Stimulated activated CD8-positive, alpha-beta memory T cell treated with anti-CD3 and anti-CD28 coated beads, Interleukin-2, amount 100 ng/mL, for 1 hour (primary cell): ENCODE data around the gene RPL7A.
A peak's percentile ranks its signal among the peaks of the same experiment; 100 is the strongest.
"Not testable (repeated sequence)": the region's sequence is repeated elsewhere in the genome, so short reads cannot be mapped to it uniquely, and the experiment has no call there.

ENCODE experiments used
- DNase-seq, 2 donors: peaks; one replicate each; pipeline ENCODE4 v3.0.0-alpha.2; 2020; ENCODE audit warnings: low read depth in 2 of 2

RPL7A gene

GRCh38 chr9:133368249-133368881, 20.3 kb downstream of the RPL7A start:
- no peak for DNase-seq

GRCh38 chr9:133369422-133369821, 21.4 kb downstream of the RPL7A start:
- DNase-seq, result no peak

DNA sequence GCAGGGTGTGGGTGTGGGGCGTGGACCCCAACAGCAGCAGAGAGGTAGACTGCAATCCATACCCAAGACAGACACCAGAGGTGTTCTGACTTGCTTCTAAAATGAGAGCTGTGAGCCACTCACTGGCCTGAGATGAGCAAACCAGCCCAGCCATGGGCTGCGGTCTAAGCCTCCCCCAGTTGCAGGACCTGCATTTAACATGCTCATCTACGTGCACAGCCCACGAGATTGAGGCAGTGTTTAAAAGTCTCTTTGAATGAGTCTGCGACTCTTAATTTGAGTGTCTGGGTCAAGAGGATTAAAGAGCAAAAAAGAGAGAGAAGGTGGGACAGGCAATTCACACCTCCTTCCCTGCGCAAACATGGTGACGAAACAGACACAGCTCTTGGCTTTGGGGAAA, 21.9 kb downstream of the RPL7A start:
- DNase-seq, result no peak

DNA sequence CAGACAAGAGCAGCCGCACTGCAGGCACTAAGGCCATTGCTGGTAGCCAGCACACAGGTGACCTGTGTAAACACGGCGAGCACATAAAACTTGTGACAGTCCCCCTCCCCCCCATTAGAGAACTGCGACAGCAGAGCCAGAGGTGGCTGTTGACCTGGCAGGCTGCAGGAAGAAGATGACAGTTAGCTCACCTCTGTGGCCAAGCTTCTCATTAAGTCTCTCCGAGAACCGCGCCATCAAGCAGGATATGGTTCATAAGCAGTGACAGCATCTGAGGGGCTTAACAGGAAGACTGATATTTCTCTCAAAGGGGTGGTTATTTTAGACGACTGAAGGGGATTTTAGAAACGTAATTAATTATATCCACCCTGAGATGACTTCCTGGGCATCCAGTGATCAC, 22.7 kb downstream of the RPL7A start:
- DNase-seq, result no peak

GRCh38 chr9:133371261-133371711, 23.3 kb downstream of the RPL7A start:
- DNase-seq, result peak; percentile 34 to 38

DNA sequence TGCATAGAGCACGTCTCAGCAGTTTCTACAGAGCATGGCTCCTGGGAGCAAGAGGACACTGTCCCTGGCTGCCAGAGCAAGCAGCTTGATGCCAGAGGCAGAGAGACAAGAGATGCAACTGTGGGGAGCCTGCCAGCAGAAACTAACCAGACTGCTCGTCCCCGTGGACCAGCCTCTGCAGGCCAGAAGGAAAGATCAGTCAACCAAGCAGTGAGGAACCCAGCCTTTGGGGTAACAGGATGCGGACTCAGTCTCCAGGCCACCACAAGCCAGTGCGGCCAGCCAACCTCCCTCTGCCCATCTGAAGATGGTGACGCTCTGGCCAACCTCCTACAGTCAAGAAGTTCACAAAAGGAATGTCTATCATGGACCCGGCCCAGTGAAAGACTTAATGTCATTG, 24.1 kb downstream of the RPL7A start:
- DNase-seq, result no peak

DNA sequence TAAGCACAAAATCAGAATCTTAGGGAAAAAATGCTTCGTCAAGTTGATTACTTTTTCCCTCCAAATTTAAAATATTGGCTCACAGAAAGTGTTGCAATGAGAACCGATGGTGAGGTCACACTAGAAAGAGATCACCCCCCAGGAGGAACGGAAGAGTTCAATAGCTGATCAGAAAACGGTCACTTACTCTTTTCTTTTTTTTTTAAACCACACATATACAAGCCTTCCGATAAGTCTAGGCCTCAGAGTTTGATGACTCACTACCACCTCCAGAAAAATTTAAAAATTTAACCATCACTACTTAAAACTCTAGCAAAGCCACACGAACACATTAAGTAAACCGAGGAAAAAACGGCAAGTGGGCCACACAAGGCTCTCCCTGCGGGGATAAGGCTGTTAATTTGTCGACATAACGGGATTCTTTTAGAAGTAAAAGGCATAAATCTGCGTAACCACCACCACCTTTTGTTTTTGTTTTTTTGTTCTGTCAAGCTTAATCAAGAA, 26.6 kb downstream of the RPL7A start:
- DNase-seq, result no peak

GRCh38 chr9:133375116-133375723, 27.2 kb downstream of the RPL7A start:
- DNase-seq, result no peak

DNA sequence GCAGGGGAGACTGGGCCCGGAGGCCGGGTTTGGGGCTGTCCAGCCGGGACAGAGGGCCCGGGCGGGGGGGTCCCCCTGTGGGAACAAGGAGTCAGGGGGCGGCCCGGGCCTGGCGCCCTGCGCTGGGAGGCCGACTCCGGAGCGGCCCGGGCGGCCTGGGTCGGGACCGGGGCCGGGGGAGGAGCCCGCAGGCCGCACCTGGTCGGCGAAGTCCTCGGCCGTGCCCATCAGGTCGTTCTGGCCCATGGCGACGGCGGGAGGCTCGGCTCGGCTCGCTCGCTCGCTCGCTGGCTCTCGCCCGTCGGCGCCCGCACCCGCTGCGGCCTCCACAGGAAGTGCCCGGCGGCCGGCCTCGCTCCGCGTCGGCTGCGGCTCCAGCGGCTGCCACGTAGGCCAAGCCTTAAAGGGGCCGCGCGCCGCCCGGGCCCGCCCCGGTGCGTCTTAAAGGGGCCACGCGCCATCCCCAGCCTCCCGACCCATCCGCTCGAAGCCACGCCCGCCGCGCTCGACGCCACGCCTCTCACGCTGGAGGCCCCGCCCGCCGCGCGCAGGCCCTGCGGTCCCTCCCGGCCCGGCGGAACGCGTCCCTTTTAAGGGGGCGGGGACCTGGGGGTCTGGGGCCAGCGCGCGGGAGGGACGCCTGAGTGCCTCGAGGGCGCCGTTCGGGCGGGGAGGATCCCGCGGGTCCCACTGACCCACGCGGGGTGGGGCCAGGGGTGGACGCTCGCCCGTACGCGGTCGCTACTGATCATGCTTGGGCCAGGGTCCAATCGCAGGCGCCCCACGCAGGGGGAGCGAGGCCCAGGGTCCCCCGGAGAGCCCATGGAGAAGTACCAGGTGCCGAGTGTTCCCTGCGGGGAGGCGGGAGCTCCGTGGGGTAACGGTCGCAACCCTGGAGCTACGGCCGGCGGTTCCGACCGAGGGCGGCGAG, 28.0 kb downstream of the RPL7A start, which contains the start of the genes STKLD1 and SURF4:
STKLD1 (plus strand) TSS at position 643 of the 931 bp plus-strand sequence; CDS start at position 751, 108 bp downstream.
SURF4 (minus strand) TSS at position 337 of the 931 bp plus-strand sequence; CDS start at position 246, 91 bp downstream.
- peak; percentile 89 to 92 for DNase-seq

GRCh38 chr9:133377280-133377679, 29.3 kb downstream of the RPL7A start:
- not testable (repeated sequence) for DNase-seq

GRCh38 chr9:133377721-133378216, 29.8 kb downstream of the RPL7A start:
- DNase-seq, result no peak

DNA sequence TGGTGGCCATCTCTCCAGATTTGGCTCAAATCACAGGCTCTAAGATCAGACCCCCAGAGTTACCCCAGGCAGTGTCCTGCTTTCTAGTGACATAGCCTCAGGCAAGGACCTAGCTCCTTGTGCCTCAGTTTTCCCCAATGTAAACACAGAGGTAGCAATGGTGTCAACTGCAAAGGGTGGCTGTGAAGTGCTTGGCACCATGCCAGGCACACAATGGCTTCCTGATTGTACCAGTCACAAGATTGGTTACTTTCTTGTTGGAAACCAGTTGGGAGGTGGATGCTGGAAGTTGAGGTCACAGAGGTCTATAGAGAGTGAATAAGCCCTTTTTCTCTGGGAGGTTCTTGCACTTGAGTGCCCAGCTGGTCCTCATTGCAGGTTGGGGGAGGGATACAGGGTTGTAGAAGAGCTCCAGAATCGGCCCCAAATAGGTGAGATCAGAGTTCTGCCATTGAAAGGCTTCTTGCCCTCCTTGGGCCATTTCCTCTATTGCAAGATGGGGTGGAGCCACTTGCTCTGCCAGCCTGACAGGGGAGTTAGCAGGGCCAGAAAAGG, 30.5 kb downstream of the RPL7A start:
- no peak for DNase-seq

- no peak for DNase-seq
Measured at GRCh38 chr9:133379153-133380086, 31.4 kb downstream of the RPL7A start.

GRCh38 chr9:133380734-133381133, 32.7 kb downstream of the RPL7A start:
- no peak for DNase-seq

DNA sequence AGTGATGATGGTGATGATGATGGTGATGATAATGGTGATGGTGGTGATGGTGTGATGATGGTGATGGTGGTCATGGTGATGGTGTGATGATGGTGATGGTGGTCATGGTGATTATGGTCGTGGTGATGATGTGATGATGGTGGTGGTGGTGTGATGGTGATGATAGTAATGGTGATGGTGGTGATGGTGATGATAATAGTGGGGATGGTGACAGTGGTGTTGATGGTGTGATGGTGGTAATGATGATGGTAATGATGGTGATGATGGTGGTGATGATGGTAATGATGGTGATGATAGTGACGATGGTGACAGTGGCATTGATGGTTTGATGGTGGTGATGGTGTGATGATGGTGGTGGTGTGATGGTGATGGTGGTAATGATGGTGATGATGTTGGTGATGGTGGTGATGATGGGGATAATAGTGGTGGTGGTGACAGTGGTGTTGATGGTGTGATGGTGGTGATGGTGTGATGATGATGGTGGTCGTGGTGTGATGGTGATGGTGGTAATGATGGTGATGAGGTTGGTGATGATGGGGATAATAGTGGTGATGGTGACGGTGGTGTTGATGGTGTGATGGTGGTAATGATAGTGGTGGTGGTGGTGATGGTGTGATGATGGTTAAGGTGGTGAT, 34.6 kb downstream of the RPL7A start:
- no peak for DNase-seq

GRCh38 chr9:133383438-133383837, 35.4 kb downstream of the RPL7A start:
- no peak for DNase-seq

GRCh38 chr9:133384736-133385321, 36.8 kb downstream of the RPL7A start:
- DNase-seq, result no peak

DNA sequence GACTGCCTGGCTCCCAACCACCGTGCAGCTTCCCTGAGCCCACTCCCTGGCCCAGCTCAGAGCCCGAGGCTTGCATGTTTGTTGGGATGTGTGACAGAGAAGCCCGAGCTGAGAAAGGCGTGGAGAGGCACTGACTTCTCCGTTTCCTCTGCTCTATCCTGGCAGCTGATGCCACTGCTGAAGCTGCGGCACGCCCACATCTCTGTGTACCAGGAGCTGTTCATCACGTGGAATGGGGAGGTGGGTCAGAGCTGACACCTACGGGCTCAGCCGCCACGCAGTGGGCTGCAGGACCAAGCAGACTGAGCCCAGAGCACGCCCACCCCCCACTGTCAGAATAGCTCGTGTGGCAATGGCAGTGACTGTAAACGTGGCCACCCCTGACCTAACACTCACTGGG, 37.4 kb downstream of the RPL7A start:
- no peak for DNase-seq

DNA sequence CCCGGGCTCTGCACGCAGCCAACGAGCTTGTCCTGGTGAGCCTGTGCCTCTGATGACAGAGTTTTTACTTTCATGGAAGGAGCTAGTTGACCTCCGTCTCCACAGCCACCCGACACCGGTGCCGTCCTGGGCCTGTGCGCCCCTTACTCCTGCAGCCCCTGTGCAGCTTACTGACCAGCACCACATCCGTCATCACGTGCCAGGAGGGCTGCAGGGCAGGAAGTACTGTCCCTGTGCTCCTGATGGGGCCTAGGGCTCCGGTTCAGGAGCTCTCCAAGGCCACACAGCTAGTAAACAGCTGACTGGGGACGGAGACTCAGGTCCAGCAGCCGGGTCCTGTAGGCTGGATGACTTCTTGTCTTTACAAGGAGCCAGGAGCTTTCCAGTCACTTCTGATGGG, 38.3 kb downstream of the RPL7A start:
- no peak for DNase-seq

GRCh38 chr9:133387680-133388079, 39.7 kb downstream of the RPL7A start:
- no peak for DNase-seq
